Astrocyte (in vitro differentiated cells and primary cell): ENCODE results near the gene IBA57.

ENCODE experiments used
- EZH2 ChIP-seq: IDR thresholded peaks from 2 replicates; pipeline ENCODE4 v1.6.1; 2012; ENCODE audit warnings: mild to moderate bottlenecking, low read length, inconsistent platforms; ENCODE audit not compliant: insufficient read depth
- TF ChIP-seq, protein P1 (sequence below): IDR thresholded peaks from 2 replicates; pipeline ENCODE4 v1.5.1; 2011; ENCODE audit warnings: low read depth, mild to moderate bottlenecking, inconsistent platforms, low read length, moderate library complexity; ENCODE audit not compliant: insufficient read depth

DNA sequence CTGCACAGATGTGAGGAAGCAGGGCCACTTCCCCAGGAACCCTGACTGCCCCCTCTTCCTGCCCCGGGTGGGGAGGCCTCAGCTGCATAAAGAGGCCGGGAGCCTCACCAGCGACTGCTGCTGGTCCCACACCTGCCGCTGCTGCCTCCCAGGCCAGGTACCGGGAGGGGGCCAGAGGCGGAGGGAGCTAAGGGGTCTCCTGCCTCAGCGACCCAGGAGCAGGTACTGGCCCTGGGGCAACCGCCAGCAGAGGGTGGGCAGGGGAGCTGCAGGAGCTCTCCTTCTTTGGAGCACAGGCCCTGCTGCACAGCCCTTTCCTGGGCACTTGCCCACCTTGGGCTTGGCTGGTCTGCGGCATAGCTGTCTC is 9.1 kb upstream of the IBA57 start:
- TF ChIP-seq, protein P1, sequence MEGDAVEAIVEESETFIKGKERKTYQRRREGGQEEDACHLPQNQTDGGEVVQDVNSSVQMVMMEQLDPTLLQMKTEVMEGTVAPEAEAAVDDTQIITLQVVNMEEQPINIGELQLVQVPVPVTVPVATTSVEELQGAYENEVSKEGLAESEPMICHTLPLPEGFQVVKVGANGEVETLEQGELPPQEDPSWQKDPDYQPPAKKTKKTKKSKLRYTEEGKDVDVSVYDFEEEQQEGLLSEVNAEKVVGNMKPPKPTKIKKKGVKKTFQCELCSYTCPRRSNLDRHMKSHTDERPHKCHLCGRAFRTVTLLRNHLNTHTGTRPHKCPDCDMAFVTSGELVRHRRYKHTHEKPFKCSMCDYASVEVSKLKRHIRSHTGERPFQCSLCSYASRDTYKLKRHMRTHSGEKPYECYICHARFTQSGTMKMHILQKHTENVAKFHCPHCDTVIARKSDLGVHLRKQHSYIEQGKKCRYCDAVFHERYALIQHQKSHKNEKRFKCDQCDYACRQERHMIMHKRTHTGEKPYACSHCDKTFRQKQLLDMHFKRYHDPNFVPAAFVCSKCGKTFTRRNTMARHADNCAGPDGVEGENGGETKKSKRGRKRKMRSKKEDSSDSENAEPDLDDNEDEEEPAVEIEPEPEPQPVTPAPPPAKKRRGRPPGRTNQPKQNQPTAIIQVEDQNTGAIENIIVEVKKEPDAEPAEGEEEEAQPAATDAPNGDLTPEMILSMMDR, result no peak
- TF ChIP-seq EZH2, result no peak
